NCI-H187 (cell line): ENCODE measurements around the gene ZFPM1.

Experiments
- DNase-seq, 2 experiments: peaks; one replicate each; lab custom pipeline; 2025; lab: John Stamatoyannopoulos, UW

Gene ZFPM1

GRCh38 chr16:88540346-88540977, 87.4 kb downstream of the ZFPM1 start:
- no peak for DNase-seq

DNA sequence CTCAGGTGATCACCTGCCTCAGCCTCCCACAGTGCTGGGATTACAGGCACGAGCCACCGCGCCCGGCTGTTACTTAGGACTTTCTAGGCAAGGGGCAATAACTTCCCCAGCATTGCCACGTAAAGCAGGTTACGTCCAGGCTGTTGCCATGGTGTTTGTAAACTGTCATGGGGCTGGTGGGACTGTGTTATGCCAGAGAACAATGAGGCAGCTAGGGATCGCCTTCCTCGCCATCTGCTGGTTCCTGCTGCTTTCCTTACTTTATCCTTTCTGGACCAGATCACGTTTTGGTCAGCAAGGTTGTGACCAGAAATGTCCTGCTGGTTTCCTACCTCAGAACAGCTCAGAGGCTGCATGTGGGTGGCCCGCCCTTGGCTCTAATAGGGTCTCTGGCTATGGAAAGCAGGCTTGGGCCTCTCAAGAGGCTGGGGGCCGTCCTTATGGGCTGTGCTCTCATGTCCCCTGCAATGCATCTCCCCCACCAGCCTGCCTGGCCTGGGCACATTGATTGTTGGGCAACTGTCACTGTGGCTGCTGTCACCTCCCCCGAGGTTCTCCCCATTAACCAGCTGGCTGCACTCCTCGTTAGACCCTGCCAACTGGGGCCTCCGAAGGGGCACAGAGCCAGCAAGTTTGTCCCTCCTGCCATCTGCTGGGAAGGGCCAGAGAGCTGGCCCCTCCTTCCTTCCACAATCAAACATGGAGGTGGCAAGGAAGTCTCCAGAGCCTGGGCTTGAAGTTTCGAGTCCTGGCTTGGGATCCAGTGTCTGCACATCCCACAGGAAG, 88.9 kb downstream of the ZFPM1 start:
- no peak for DNase-seq

- DNase-seq, result no peak
These were observed 90.2 kb downstream of the ZFPM1 start for GRCh38 chr16:88543230-88543813.

DNA sequence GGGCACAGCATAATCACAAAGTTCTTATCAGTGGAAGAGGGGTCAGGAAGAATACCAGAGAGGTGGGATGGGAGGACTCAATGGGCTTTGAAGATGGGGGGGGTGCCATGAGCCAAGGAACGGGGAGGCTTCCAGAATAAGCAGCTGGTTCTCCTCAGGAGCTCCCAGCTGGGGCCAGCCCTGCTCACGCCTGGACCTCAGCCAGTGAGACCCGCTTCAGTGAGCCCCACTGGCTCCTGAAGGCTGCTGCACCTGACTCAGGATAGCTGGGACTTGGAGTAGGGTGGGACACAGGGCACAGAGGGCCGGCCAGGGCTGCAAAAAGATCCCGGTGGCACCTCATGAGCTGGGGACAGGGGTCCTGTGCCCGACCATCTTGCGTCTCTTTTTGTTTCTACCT, 92.7 kb downstream of the ZFPM1 start:
- DNase-seq, result no peak

GRCh38 chr16:88548131-88548874, 95.2 kb downstream of the ZFPM1 start:
- DNase-seq, result no peak

DNA sequence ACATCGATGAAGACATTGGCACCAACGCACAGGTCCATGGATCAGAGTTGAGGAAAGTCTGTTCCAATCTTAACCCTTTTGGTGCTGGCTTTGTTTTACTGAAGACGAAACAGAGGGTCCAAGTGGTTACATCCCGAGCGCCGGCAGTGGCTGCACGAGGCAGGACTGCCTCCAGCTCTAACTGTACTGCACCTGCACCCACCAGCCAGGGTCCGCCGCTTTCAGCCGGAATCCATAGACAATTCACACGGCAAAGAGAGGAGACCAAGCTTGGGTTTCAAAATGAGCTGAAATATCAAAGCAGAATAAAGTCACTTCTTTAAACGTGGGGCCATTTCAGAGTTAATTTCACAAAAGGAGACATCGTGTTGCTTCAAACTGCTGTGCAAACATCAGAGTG, 95.9 kb downstream of the ZFPM1 start:
- DNase-seq, result no peak

- DNase-seq, result no peak
These were observed 96.7 kb downstream of the ZFPM1 start for GRCh38 chr16:88549671-88550245.

DNA sequence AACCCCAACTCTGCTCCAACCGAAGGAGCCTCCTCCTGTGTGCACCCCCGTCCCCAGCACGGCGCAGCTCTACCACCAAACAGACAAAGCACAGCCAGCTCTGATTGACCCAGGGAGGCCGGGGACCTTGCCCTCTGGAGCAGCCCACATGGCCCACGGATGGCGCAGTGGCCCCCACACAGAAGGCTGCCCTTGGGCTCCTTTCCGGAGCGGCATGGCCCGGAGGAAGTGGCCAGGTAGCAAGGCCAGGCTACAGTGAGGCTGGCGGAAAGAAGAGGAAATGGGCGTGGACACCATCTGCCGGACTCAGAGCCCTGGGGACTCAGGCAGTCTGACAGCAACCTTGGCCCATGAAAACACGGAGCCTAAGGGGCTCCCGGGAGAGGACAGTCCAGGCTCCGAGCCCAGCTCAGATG, 97.2 kb downstream of the ZFPM1 start:
- no peak for DNase-seq

DNA sequence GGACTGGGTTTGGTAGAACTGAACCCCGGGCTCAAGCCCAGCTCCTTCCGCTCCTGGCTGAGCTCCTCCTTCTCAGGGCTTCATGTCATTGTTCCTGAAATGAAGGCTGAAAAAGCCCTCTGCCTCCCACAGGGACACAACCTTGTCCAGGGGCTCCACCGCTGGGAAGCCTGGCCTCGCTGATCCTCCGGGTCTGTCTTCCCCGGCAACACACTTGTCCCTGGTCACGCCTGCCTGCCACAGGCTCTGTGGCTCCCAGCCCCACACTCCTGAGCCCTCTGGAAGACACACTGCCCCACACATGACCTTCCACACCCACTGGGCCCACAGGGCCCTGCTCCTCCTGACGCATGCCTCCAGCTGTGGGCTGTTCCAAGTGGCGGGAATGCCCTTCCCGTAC, 99.1 kb downstream of the ZFPM1 start:
- no peak for DNase-seq

GRCh38 chr16:88552815-88553214, 99.7 kb downstream of the ZFPM1 start:
- no peak for DNase-seq

DNA sequence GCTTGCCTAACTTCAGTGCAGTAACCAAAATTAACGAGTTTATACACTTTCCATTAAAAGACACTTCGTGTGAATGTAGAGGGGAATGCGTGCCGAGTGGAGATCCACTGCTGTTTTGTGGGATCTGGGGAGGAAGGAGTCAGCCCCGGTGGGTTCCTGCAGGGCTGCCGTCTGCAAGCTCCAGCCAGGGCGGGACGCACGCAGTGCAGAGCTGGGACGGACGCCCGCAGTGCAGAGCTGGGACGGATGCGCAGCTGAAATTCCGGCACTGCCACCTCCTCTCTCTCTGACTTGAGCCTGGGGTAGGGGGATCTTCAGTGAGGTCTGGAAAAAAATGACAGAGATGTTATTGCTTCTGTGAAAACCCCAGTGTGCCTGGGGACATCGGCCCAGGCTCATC, 100.7 kb downstream of the ZFPM1 start:
- no peak for DNase-seq

DNA sequence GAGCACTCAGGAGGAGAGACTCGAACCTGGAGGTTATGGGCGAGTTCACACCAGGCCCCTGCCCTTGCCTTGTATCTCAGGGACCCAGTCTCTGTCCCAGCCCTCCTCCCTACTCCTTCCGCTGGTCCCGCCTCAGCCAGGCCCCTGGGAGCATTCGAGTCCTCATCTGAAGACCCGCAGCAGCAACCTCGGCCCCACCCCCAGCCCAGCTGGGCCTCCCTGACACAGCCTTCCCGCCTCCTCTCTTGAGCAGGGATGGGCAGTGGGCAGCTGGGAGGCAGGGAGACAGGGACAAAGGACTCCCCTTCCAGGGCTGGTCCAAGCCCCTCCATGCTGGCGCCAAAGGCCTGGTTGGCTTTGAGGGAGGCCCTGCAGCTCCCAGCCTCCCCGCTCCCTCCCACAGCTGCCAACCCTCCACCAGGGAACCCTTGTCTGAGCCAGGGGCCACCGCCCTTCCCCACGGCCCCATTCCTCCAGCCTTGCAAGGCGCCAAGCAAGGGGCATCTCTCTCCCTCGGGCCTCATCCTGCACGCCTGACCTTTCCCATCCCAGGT, 101.7 kb downstream of the ZFPM1 start:
- DNase-seq, result no peak

DNA sequence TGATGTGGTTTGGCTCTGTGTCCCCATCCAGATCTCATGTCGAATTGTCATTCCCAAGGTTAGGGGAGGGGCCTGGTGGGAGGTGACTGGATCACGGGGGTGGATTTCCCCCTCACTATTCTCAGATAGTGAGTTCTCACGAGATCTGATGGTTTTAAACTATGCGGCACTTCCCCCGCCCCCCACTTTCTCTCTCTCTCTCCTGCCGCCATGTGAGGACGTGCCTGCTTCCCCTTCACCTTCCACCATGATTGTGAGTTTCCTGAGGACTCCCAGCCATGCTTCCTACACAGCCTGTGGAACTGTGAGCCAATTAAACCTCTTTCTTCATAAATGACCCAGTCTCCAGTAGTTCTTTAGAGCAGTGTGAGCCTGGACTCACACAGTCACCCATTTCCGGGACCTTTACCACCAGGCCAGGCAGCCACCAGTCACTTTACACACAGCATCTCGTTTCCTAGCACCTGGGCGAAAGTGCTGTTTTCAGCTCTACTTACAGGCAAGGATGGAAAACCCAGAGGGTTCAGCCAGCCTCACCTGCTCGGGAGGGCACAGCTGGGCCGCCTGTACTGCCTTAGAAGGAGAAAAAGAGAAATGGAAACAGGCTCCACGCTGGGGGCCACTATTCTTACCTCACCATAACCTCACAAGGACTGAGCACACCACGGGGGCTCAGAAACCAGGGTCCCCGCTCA, 103.4 kb downstream of the ZFPM1 start:
- no peak for DNase-seq

- DNase-seq, result no peak
These were observed 105.7 kb downstream of the ZFPM1 start for GRCh38 chr16:88558457-88559442.

- DNase-seq, result no peak
These were observed 107.8 kb downstream of the ZFPM1 start for GRCh38 chr16:88560714-88561484.

DNA sequence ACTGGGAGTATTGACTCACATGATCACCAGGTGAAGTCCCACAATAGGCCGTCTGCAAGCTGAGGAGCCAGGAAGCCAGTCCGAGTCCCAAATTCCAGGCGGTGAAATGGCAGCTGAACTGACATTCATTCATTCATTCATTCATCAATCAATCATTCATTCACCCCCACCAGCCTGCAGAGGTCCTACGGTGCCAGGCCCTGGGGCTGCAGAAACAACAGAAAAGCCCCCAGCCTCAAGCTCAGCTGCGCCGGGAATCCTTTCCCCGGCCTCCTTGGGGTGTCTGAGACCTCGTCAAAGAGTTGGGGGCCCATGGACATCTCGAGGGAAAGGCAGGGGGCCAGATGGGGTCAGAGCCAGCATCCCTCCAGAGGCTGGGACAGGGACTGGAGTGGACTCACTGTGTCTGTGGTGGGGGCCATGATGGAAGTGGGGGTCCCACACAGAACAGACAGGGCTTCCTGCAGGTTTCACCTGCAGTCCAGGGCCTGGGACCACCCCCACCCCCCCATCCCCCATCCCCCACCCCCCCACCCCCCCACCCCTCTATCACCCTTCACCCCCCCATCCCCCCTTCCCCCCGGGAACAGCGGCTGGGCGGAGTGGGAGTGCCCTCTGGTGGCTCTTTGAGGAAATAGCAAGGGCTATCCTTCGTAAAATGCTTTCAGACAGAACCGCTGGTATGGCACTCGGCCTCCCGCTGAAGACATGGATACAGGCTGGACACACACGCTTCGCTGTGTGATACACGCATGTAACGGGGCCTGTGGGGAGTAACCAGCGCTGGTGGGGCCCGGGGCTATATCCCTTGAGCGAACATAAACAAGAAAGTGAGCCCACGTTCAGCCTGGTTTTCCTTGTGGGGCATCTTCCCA, 108.6 kb downstream of the ZFPM1 start:
- DNase-seq, result peak in 1 of 2 experiments; percentile 1

GRCh38 chr16:88566158-88566557, 113.1 kb downstream of the ZFPM1 start:
- no peak for DNase-seq
